Head of caudate nucleus (tissue), 42 donors: Measurements from ENCODE around the gene TNIK.

Source experiments
- DNase-seq, 42 donors: peaks; one replicate each; pipeline versions ENCODE4 v3.0.0 to v3.0.0-alpha.2; 2020 to 2021; ENCODE audit warnings: mixed read lengths in 7 of 42
- intact Hi-C: fragments of 100-400 bp; cut with DNase I; formaldehyde crosslinking; loops from one replicate; pipeline ENCODE4 v1.15.0; 2022

TNIK gene

GRCh38 chr3:171088964-171089754 lies 371.0 kb downstream of the TNIK start:
- peak in 7 of 42 donors; percentile 17 to 69 (median 31) for DNase-seq

GRCh38 chr3:171088496-171088895 lies 371.7 kb downstream of the TNIK start:
- intact Hi-C loops = no loop called here
- DNase-seq = no peak

More at GRCh38 chr3:171088964-171089754, 371.0 kb downstream of the TNIK start:
- intact Hi-C loops = no loop called here

GRCh38 chr3:171086914-171087313 lies 373.3 kb downstream of the TNIK start:
- intact Hi-C loops = no loop called here
- no peak for DNase-seq

GRCh38 chr3:171077261-171077660 lies 382.9 kb downstream of the TNIK start:
- DNase-seq = no peak
- intact Hi-C loops = no loop called here

- intact Hi-C loops = no loop called here
These were observed 387.8 kb downstream of the TNIK start for GRCh38 chr3:171072432-171072831.

GRCh38 chr3:171068658-171069057 lies 391.5 kb downstream of the TNIK start:
- DNase-seq = no peak
- intact Hi-C loops = no loop called here

More at GRCh38 chr3:171072432-171072831, 387.8 kb downstream of the TNIK start:
- DNase-seq = no peak

- DNase-seq = no peak
- intact Hi-C loops = no loop called here
These were observed 394.0 kb downstream of the TNIK start for GRCh38 chr3:171066206-171066605.

- DNase-seq = no peak
- intact Hi-C loops = no loop called here
These were observed 394.5 kb downstream of the TNIK start for GRCh38 chr3:171065732-171066131.

- DNase-seq = no peak
- intact Hi-C loops = no loop called here
These were observed 395.7 kb downstream of the TNIK start for GRCh38 chr3:171064461-171064860.

GRCh38 chr3:171061749-171062148 lies 398.5 kb downstream of the TNIK start:
- intact Hi-C loops = no loop called here

GRCh38 chr3:171059978-171060377 lies 400.2 kb downstream of the TNIK start:
- no peak for DNase-seq
- intact Hi-C loops = no loop called here

More at GRCh38 chr3:171061749-171062148, 398.5 kb downstream of the TNIK start:
- no peak for DNase-seq

GRCh38 chr3:171058873-171059603 lies 401.2 kb downstream of the TNIK start:
- DNase-seq = no peak
- intact Hi-C loops = no loop called here

- intact Hi-C loops = no loop called here
- DNase-seq = no peak
These were observed 402.1 kb downstream of the TNIK start for GRCh38 chr3:171058058-171058457.

- no peak for DNase-seq
- intact Hi-C loops = no loop called here
These were observed 403.1 kb downstream of the TNIK start for GRCh38 chr3:171057072-171057471.

- intact Hi-C loops = no loop called here
- no peak for DNase-seq
These were observed 403.7 kb downstream of the TNIK start for GRCh38 chr3:171056528-171056927.

GRCh38 chr3:171055336-171056178 lies 404.6 kb downstream of the TNIK start:
- intact Hi-C loops = no loop called here
- DNase-seq = no peak

GRCh38 chr3:171054921-171055320 lies 405.3 kb downstream of the TNIK start:
- DNase-seq = no peak
- intact Hi-C loops = loop anchor here (5.0 kb wide), 1 partner anchor 512 kb away; no protein-coding TSS in a partner anchor

GRCh38 chr3:171054231-171054630 lies 406.0 kb downstream of the TNIK start:
- intact Hi-C loops = loop anchor here (5.0 kb wide), 1 partner anchor 513 kb away; no protein-coding TSS in a partner anchor
- DNase-seq = no peak

GRCh38 chr3:171049861-171050444 lies 410.3 kb downstream of the TNIK start:
- peak in 41 of 42 donors; percentile 18 to 84 (median 59) for DNase-seq
- intact Hi-C loops = loop anchor here (5.0 to 10.0 kb wide), 2 partner anchors 85 to 517 kb away; no protein-coding TSS in a partner anchor
